Effector memory CD4-positive, alpha-beta T cell (primary cell): Measurements from ENCODE around the gene ZNF318.

Experiments used
- DNase-seq, 3 donors: peaks; one replicate each; pipeline ENCODE4 v3.0.0-alpha.2; 2020
- H3K27ac ChIP-seq: 2 replicates; pipeline ENCODE4 v1.7.0; 2013; ENCODE audit warnings: mild to moderate bottlenecking, low read length, moderate library complexity; ENCODE audit not compliant: insufficient read depth, poor library complexity, severe bottlenecking
- H3K27me3 ChIP-seq: replicated peaks from 2 replicates; pipeline ENCODE4 v1.7.0; 2013; ENCODE audit warnings: mild to moderate bottlenecking, low read length; ENCODE audit not compliant: insufficient read depth, control insufficient read depth, poor library complexity, severe bottlenecking
- H3K36me3 ChIP-seq: 2 replicates; pipeline ENCODE4 v1.7.0; 2013; ENCODE audit warnings: mild to moderate bottlenecking, low read length, moderate library complexity; ENCODE audit not compliant: control insufficient read depth, insufficient read depth
- H3K4me1 ChIP-seq: 2 replicates; pipeline ENCODE4 v1.7.0; 2013; ENCODE audit warnings: low read length, mild to moderate bottlenecking; ENCODE audit not compliant: control insufficient read depth, insufficient read depth, poor library complexity, severe bottlenecking
- H3K4me3 ChIP-seq: 2 replicates; pipeline ENCODE4 v1.7.0; 2013; ENCODE audit warnings: low read length, low read depth, mild to moderate bottlenecking; ENCODE audit not compliant: insufficient read depth, poor library complexity, severe bottlenecking
- H3K9me3 ChIP-seq: 2 replicates; pipeline ENCODE4 v1.7.0; 2013; ENCODE audit warnings: mild to moderate bottlenecking, low read length, moderate library complexity; ENCODE audit not compliant: control insufficient read depth

ZNF318 gene

GRCh38 chr6:43296780-43297497, 72.5 kb downstream of the ZNF318 start:
- no peaks in the 10 kb centered on the region for H3K9me3 ChIP-seq
- H3K36me3 ChIP-seq: no peaks in the 10 kb centered on the region
- no peaks in the 10 kb centered on the region for H3K27me3 ChIP-seq
- DNase-seq: no peak
- H3K27ac ChIP-seq: no peak overlapping the region
- H3K4me3 ChIP-seq: no peak overlapping the region
- H3K4me1 ChIP-seq: no peaks in the 10 kb centered on the region

GRCh38 chr6:43295456-43295855, 74.0 kb downstream of the ZNF318 start:
- Histone ChIP-seq H3K9me3 (no peaks in the 10 kb centered on the region), H3K27me3 (no peaks in the 10 kb centered on the region), H3K36me3 (no peaks in the 10 kb centered on the region), H3K4me3 (no peak overlapping the region), H3K27ac (no peak overlapping the region), H3K4me1 (no peaks in the 10 kb centered on the region)
- DNase-seq: no peak

- H3K36me3 ChIP-seq: no peaks in the 10 kb centered on the region
- H3K27me3 ChIP-seq: no peaks in the 10 kb centered on the region
- H3K9me3 ChIP-seq: no peaks in the 10 kb centered on the region
- H3K27ac ChIP-seq: no peak overlapping the region
- H3K4me1 ChIP-seq: no peaks in the 10 kb centered on the region
- no peak overlapping the region for H3K4me3 ChIP-seq
- DNase-seq: no peak
Observed at GRCh38 chr6:43294536-43294935, 74.9 kb downstream of the ZNF318 start.

- no peak overlapping the region for H3K27ac ChIP-seq
- H3K36me3 ChIP-seq: no peaks in the 10 kb centered on the region
- no peaks in the 10 kb centered on the region for H3K4me1 ChIP-seq
- no peak for DNase-seq
- H3K27me3 ChIP-seq: no peaks in the 10 kb centered on the region
- no peaks in the 10 kb centered on the region for H3K9me3 ChIP-seq
- H3K4me3 ChIP-seq: no peak overlapping the region
Observed at GRCh38 chr6:43293698-43294097, 75.7 kb downstream of the ZNF318 start.

- no peak overlapping the region for H3K27ac ChIP-seq
- H3K27me3 ChIP-seq: no peaks in the 10 kb centered on the region
- no peak for DNase-seq
- no peaks in the 10 kb centered on the region for H3K4me1 ChIP-seq
- no peaks in the 10 kb centered on the region for H3K36me3 ChIP-seq
- H3K9me3 ChIP-seq: no peaks in the 10 kb centered on the region
- no peak overlapping the region for H3K4me3 ChIP-seq
Observed at GRCh38 chr6:43292763-43293318, 76.6 kb downstream of the ZNF318 start.

GRCh38 chr6:43292341-43292740, 77.1 kb downstream of the ZNF318 start:
- DNase-seq: no peak
- Histone ChIP-seq H3K9me3 (no peaks in the 10 kb centered on the region), H3K4me1 (no peaks in the 10 kb centered on the region), H3K27ac (no peak overlapping the region), H3K27me3 (no peaks in the 10 kb centered on the region), H3K4me3 (no peak overlapping the region), H3K36me3 (no peaks in the 10 kb centered on the region)

- Histone ChIP-seq H3K36me3 (no peaks in the 10 kb centered on the region), H3K9me3 (no peaks in the 10 kb centered on the region), H3K4me3 (no peak overlapping the region), H3K27ac (no peak overlapping the region), H3K27me3 (no peaks in the 10 kb centered on the region), H3K4me1 (no peaks in the 10 kb centered on the region)
- DNase-seq: no peak
Observed at GRCh38 chr6:43291708-43292107, 77.7 kb downstream of the ZNF318 start.

- no peak overlapping the region for H3K27ac ChIP-seq
- no peak for DNase-seq
- no peaks in the 10 kb centered on the region for H3K4me1 ChIP-seq
- H3K27me3 ChIP-seq: no peaks in the 10 kb centered on the region
- no peaks in the 10 kb centered on the region for H3K9me3 ChIP-seq
- no peak overlapping the region for H3K4me3 ChIP-seq
- no peaks in the 10 kb centered on the region for H3K36me3 ChIP-seq
Observed at GRCh38 chr6:43290905-43291355, 78.5 kb downstream of the ZNF318 start.

GRCh38 chr6:43290339-43290904, 79.0 kb downstream of the ZNF318 start:
- no peak for DNase-seq
- H3K4me3 ChIP-seq: no peak overlapping the region
- no peaks in the 10 kb centered on the region for H3K27me3 ChIP-seq
- no peaks in the 10 kb centered on the region for H3K9me3 ChIP-seq
- H3K27ac ChIP-seq: no peak overlapping the region
- no peaks in the 10 kb centered on the region for H3K36me3 ChIP-seq
- no peaks in the 10 kb centered on the region for H3K4me1 ChIP-seq
